ENCODE measurements around the gene UGDH. TPM values are rescaled to one million over a fixed set of nuclear protein-coding genes. Genes with fewer than 3 reads are reported as not detected.
"Not testable (repeated sequence)": the region's sequence is repeated elsewhere in the genome, so short reads cannot be mapped to it uniquely, and the experiment has no call there.

The UGDH gene
- 25.5 and 28.2 TPM in 2 replicates for total RNA-seq

DNA sequence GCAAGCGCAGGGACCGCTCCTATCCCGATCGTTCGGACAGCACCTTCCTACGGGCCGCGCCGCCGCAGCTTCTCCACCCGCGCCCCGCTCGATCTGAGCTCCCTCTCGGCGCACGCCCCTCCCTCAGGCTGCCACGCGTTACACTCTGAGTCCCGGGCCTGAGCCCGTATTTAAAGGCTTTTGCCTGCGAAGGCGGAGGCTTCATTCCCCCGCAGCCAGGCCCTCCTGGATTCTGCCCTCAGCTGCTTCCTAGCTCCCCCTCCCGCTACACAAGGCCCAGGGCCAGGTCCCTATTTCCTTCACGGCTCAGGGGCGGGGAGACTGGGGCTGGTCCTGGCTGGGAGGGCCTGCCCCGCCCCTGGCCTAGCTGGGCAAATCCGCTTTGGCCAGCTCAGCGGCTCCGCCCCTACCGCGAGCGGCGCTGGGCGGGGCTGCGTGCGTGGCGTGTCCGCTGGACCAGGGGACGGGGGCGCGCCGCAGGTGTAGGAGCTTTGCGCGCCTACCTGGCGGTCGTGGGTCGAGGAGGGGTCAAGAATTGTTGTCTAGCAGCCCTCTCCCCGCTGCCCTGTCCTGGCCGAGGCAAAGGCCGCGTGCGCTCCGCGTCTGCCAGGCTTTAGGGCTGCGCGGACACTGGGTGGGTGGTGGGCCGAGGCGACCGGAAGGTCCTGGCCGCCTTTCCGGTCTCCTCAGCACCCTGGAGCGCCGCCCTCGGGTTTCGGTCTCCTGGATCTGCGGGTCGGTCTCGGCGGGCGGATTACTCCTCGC is at the start of gene UGDH:
UGDH (minus strand) TSS at position 144 of the 765 bp plus-strand sequence. CDS start 5,927 bp downstream, outside the sequence.
- peak; percentile 97 to 98 for DNase-seq (ENCODE audit: low read depth in 2 of 2)

DNA sequence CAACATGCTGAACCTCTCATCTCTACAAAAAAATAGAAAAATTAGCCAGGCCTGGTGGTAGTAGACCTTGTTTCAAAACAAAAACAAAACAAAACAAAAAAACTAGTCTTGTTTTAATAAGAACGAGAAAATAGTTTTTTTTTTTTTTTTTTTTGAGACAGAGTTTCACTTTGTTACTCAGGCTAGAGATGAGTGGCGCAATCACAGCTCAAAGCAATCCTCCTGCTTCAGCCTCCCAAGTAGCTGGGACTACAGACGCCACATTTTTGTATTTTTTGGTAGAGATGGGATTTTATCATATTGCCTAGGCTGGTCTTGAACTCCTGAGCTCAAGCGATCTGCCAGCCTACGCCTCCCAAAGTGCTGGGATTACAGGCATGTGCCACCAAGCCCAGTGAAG is 47.7 kb upstream of the UGDH start:
- no peak for DNase-seq (ENCODE audit: low read depth in 2 of 2)

DNA sequence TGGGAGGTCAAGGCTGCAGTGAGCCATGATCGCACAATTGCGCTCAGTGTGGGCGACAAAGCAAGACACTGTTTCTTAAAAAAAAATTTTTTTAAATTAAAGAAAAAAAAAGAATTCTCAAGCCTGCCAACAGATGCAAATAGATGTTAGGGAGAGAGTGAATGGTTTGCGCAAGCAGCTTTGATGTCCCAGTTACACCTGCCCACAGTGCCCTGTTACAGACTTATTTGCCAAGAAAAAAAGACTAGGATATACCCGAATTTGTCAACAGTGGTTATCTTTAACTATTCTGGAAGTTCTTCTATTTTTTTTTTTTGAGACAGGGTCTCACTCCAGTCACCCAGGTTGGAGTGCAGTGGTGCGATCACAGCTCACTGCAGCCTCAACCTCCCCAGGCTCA is 44.3 kb upstream of the UGDH start:
- DNase-seq (ENCODE audit: low read depth in 2 of 2): no peak

DNA sequence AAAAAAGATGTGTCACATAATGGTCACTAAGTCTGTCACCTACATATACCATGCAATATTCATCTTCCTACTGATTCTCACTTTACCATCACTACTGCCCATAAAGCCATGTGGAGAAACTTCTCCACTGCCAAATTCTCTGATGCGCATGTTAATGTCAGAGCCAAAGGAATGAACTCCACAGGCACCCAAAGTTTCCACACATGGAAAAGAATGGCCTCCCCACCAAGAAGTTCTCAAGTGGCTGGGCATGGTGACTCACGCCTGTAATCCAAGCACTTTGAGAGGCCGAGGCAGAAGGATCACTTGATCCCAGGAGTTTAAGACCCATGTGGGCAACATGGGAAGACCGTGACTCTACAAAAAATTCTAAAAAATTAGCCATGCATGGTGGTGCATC is 43.8 kb upstream of the UGDH start:
- no peak for DNase-seq (ENCODE audit: low read depth in 2 of 2)

DNA sequence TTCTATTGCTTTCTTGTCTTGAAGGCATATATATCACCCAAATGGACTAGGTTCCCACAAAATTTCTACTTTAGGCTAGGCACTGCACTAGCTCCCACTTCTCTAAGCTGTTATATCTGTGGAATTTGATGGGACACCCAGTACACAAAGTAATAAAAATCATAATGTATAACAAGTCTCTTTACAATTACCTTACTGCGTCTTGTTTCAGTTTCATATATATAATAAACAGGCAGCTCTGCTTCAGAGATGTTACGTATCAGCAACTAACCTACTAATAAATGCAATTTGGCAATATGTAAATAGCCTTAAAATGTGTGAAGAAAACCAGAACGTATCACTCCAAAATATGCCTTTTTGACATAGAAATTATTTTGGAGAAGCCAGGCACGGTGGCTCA is 42.0 kb upstream of the UGDH start:
- no peak for DNase-seq (ENCODE audit: low read depth in 2 of 2)

DNA sequence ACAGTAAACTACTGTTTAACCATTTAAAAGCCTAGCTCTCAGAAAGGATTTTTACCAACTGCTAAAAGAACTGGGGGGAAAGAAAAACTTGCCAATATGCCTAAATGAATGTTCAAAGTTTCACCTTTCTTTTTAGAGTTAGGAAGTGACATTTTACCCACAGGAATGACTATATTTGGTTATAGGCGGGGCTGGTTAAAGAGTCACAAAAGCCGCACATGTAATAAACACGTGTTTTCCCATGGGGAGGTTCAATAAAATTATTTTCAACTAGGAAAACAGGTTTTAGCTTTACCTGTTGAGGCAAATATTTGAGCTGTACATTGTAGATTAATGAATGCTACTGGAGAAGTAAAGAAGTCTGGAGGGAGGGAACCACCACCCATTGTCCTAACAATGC is 41.6 kb upstream of the UGDH start:
- no peak for DNase-seq (ENCODE audit: low read depth in 2 of 2)

DNA sequence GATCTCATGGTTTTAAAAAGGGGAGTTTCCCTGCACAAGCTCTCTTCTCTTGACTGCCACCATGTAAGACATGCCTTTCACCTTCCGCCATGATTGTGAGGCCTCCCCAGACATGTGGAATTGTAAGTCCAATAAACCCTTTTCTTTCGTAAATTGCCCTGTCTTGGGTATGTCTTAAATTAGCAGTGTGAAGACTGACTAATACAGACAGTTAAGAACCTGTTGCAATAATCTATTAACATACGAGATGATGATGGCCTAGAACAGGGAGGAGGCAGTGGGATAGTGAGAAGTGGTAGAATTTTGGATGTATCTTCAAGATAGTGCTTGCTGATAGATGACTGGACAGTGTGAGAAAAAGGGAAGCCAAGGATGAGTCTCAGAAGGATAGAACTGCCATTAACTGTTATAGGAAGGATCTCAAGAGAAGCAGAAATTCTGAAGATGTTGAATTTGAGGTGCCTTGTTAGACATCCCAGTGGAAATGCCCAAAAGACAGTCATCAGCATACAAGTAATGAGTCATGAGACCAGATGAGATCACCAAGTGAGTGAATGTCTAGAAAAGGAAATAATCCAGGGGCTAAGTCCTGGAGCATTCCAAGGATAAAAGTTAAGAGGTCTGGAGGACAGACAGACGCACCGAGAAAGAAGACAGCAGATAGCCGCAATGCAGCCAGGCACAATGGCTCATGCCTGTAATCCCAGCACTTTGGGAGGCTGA is 38.8 kb upstream of the UGDH start:
- peak in 1 of 2 donors; percentile 87 for DNase-seq (ENCODE audit: low read depth in 2 of 2)

DNA sequence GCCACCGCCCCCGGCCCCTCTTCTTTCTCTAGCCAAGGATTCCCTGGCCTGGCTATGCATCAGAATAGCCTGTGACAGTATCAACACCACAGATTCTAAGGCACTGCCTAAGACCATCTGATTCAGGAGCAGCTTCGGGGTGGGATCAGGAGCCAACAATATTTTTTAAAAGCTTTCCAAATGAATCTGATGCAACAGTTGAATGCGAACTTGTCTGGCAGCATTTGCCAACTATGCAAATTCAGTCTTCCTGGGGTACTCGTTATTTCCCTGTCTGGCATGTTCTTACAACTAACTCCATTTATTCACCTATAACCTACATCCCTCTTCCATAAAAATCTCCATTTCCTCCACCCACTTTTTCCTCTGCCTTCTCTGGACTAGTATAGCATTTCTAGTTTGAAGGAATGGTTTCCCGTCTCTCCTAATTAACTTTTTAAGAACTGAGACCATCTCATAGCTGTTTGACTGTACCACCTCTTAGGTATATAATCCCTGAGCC is 36.2 kb upstream of the UGDH start:
- DNase-seq (ENCODE audit: low read depth in 2 of 2): no peak

DNA sequence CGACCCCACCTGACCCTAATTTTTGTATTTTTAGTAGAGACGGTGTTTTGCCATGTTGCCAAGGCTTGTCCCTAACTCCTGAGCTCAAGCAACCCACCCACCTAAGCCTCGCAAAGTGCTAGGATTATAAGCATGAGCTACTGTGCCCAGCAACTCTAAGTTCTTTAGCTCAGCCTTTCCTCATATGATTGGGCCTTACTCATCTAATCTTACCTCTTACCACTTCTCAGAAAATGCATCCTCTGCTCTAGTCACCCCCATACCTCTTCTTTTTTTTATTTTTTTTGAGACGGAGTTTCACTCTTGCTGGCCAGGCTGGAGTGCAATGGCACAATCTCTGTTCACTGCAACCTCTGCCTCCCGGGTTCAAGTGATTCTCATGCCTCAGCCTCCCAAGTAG is 35.6 kb upstream of the UGDH start:
- DNase-seq (ENCODE audit: low read depth in 2 of 2): no peak

DNA sequence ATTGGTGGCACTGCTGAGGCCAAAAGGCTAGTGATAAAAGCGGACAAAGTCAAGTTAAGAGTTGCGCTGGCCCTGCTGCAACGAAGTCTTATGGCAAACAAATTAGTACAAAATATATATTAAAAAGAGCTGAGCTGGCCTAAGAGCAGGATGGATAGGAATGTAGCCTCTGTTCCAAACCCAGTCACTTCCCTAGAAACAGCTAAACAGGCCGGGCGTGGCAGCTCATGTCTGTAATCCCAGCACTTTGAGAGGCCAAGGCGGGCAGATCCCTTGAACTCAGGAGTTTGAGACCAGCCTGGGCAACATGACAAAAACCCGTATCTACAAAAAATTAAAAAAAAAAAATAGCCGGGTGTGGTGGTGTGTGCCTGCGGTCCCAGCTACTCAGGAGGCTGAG is 32.4 kb upstream of the UGDH start:
- DNase-seq (ENCODE audit: low read depth in 2 of 2): peak in 1 of 2 donors; percentile 2

DNA sequence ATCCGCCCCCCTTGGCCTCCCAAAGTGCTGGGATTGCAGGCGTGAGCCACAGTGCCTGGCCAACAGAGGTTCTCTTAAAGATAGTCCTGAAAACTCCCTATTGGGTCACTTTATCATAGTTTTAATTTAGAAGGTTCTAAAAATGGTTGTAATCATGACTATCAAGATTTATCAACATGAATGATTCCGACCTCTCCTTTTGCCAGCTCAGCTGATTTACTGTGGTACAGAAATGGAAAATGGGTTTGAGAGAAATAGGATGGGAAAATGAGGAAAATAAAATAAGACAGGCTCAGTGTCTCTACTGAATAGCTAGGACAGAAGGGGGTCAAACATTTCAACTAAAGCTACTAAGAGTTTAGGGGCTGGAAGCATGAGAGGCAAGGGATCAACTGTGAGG is 28.2 kb upstream of the UGDH start:
- DNase-seq (ENCODE audit: low read depth in 2 of 2): no peak

DNA sequence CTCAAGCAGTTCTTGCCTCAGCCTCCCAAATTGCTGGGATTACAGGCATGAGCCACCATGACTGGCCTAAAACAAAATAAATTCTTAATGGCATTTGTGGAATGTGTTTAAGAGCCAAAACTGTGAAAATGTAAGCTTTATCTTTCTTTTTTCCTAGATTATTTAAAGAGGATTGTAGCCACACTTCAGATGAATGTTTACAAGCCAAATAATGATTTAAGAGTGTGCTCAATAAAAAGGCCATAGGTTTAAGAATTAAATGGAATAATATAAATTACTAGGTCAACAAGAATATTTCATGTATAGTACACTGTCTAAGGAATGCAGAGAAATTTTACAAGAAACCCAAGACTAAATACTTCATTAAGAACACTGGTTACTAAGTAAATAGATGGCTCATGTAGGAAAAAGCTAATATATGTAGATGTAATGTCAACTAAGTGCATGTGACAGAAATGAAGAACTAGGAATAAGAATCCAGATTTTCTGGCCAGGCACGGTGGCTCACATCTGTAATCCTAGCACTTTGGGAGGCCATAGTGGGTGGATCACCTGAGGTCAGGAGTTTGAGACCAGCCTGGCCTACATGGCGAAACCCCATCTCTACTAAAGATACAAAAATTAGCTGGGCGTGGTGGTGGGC is 21.3 kb upstream of the UGDH start:
- DNase-seq (ENCODE audit: low read depth in 2 of 2): no peak

DNA sequence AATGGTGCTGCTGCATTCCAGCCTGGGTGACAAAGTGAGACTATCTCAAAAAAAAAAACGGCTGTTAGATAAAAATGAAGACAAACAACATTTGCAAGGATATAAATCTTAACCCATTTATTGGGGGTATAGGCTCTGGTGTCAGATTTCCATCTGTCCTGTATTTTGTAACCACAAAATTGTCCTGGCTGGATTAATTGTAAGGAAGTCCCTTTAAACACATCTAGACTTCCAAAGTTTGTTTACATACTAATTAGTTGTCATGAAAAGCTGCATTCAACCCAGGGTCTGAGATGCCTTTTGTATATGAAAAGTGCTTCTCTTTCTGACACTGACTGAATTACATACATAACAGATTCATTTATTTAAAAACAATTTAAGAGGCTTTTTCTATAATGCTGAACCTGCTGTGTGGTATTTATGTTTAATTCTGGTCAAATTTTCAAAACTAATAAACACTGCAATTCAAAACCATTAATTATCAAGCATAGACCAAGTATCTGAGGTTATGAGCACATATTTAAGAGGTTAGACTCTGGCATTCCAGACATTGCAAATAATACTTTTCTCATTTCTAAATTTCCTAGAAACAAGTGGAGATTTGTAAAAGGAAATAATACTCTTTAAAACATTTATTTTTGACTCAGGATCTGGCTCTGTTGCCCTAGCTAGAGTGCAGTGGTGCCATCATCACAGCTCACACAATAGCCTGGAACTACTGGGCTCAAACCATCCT is 17.5 kb upstream of the UGDH start:
- no peak for DNase-seq (ENCODE audit: low read depth in 2 of 2)

DNA sequence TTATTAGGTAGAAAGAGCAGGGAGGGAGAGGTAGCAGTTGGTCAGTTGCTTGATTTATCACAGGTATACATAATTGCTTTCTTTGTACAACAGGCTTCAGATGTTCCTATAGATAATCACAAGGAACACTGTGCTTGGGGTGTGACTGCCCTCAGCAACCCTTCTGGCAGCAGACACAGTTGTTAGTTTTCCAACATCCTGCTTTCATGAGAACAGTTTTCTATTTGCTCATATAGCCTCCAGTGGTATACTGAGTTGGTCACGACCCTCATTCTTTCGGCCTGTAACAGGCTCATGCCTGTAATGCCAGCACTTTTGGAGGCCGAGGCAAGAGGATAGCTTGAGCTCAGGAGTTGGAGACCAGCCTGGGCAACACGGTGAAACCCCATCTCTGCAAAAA is 16.8 kb upstream of the UGDH start:
- DNase-seq (ENCODE audit: low read depth in 2 of 2): not testable (repeated sequence)

DNA sequence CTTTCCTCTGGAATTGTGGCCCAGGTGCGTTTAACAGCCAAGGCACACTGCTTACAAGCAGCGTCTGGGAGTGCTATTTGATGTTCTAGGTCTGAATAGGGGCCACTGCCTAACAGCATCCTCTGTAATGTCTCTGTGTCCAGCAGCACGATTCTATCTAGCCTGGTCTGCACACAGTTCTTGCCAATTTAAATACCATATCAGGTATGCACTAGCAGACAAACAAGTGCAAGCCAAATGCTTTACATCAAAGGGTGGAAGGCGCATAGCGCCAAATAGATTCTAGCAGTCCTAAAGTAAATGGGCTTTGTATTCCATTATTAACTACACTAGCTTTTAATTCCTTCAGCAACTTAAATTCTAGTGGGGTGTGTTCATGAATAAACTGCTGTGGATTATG is 15.8 kb upstream of the UGDH start:
- DNase-seq (ENCODE audit: low read depth in 2 of 2): no peak

DNA sequence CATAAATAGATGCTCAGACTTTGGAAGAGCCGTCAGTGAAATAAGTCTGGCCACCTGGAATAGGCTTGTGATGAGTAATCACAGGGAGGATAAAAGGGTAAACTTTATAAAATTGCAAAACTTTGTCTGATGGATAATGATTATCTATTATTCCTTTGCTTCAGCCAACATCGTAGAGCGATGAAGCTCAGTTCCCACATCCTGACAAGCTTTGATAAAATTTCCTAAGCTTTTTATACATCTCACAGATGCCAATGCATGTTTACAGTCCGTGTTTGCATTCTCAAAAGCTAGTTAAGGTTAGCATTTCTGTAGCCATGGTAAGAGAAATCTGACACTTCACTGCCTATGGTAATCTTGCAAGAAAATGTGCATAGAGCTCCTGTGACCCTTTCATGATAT is 15.4 kb upstream of the UGDH start:
- DNase-seq (ENCODE audit: low read depth in 2 of 2): no peak

DNA sequence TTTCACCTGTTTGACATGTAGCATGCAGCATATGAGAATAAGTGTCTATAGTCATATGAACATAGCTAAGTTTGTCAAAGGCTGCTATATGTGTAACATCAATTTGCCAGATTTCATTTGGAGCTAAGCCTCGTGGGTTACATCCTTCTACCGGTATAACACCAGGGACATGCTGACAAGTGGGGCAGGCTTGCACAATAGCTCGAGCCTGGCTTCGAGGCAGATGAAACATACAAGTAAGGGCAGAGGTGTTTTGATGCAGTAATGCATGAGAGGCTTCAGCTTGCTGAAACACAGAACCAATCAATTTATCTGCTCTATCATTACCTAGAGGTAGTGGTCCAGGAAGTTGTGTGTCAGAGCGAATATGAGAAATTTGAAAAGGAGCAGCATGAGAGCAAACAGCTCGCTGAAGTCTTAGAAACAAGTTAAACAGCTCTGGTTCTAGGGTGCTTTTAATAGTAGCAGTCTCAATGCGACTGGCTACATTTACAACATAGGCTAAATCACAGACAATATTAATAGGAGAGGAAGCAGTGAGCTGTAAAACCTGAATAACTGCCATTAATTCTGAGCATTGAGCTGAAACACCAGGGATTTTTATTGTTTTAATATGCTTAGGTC is 14.9 kb upstream of the UGDH start:
- DNase-seq (ENCODE audit: low read depth in 2 of 2): no peak

DNA sequence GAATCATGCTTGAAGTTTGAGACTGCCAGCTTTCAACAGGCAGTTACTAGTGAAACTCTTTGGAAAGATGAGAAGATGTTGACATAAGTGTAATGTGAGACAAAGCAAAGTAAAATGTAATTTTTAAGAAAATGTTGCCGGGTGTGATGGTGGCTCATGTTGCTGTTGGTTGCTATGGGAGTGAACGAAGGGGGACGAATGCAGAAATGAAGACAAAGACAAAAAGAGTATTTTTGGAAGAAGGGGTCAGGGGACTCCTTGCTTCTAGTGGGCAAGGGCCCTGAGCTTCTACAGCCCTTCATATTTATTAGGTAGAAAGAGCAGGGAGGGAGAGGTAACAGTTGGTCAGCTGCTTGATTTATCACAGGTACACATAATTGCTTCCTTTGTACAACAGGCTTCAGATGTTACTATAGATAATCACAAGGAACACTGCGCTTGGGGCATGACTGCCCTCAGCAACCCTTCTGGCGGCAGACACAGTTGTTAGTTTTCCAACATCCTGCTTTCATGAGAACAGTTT is 11.9 kb upstream of the UGDH start:
- no peak for DNase-seq (ENCODE audit: low read depth in 2 of 2)

DNA sequence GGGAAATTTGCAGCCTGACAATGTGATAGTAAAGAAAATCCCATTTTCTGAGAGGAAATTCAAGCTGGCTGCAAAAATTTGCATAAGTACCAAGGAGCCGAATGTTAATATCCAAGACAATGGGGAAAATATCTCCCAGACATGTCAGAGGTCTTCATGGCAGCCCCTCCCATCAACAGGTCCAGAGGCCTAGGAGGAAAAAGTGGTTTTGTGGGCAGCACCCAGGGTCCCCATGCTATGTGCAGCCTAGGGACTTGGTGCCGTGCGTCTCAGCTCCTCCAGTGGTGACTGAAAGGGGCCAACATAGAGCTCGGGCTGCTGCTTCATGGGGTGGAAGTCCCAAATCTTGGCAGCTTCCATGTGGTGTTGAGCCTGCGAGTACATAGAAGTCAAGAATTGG is 6.3 kb upstream of the UGDH start:
- no peak for DNase-seq (ENCODE audit: low read depth in 2 of 2)

DNA sequence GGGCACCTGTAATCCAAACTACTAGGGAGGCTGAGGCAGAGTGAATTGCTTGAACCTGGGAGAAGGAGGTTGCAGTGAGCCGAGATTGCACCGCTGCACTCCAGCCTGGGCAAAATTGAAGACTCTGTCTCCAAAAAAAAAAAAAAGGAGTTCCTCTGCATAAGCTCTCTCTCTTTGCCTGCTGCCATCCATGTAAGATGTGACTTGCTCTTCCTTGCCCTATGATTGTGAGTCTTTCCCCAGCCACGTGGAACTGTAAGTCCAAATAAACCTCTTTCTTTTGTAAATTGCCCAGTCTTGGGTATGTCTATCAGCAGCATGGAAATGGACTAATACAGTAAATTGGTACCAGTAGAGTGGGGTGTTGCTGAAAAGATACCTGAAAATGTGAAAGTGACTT is 5.0 kb upstream of the UGDH start:
- not testable (repeated sequence) for DNase-seq (ENCODE audit: low read depth in 2 of 2)

DNA sequence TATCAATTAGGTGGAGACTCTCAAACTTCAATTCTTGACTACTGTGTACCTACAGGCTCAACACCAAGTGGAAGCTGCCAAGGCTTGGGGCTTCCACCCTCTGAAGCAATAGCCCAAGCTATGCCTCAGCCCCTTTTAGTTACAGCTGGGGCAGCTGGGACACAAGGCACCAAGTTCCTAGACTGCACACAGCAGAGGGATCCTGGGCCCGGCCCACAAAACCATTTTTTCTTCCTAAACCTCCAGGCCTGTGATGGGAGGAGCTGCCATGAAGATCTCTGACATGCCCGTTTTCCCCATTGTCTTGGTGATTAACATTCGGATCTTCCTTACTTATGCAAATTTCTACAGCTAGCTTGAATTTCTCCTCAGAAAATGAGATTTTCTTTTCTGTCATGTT is 3.4 kb upstream of the UGDH start:
- DNase-seq (ENCODE audit: low read depth in 2 of 2): no peak
